Stimulated activated CD4-positive, alpha-beta T cell treated with anti-CD3 and anti-CD28 coated beads, Interleukin-1b, Interleukin-23, amount 100 ng/mL, for 1 hour (primary cell): ENCODE measurements around the gene RUNX1.

Experiments
- DNase-seq, 2 donors: peaks; one replicate each; pipeline ENCODE4 v3.0.0-alpha.2; 2020; ENCODE audit warnings: low read depth in 2 of 2

RUNX1 gene

DNA sequence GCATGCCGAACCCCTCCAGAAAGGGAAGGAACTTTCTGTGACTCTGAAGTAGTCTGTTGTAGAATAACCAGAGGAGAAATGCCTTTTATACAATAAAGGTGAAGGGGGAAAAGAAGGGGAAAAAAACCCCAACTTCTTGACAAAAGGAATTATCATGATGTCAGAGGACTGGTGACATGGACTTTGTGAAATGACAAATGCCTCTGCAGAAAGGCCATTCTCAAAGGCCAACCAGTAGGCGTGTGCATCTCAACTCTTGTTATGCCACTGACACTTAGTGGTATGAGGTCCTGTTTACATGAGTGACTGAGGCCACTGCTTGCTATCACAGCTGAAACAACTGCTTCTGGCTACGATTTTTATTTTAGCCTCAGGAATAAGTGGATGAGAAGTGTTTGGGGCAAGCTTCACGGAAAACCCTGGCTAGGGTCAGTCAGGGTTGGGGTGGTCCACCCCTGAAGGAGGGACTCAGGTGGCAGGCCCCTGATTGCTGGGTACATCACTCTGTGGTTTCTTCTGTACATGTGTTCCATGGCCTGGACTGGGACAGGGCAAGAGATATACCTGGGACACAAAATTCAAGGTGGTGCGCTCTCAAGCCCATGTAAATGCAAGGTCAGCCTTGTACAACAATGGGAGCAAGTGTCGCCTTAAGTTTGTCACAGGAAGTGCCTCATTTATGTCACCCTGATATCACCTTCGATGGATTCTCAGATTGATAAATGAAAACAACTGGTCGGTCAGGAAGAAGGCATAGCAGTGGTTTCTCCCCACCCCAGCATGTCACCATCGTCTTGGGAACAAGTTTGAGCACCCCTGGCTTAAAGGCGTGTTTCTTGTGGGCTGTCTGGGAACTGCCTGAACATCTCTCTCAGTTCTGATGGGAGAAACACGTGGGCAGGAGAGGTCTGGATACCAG lies 12.4 kb downstream of the RUNX1 start:
- DNase-seq: no peak

DNA sequence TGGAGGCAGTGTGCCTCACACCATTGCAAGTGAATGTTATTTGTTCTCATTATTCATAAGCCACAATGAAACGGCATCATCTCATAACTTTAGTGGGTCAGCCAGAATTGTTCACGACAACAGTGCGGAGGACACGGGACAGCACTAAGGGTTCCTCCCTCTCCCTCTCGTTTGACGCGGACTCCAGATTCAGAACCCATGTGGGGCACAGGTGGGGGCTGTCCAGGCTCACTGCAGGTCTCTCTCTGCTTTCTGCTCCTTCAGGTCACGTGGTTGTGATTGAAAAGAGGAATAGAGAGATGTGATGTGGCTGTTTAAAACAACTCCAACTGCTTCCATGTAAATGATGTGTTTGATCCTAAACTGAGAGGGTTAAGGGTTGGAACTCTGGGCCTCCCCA lies 13.5 kb downstream of the RUNX1 start:
- DNase-seq: no peak

DNA sequence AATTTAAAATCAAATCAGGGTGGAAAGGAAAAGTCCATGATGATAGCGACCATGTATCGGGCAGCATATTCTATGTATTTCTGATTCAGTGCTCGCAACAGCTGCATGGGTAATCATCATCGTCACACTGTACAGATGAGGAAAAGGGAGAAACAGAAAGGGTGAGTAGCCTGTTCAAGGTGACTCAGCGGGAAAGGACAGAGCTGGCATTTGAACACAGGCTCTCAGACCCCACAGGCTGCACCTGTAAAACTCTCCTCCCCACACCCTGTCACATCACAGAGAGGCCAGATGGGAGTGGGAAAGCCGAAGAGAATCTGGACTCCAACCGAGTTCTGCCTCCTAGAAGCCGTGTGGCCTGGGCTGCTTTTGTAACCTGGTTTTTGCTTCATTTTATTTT lies 14.0 kb downstream of the RUNX1 start:
- DNase-seq: no peak

DNA sequence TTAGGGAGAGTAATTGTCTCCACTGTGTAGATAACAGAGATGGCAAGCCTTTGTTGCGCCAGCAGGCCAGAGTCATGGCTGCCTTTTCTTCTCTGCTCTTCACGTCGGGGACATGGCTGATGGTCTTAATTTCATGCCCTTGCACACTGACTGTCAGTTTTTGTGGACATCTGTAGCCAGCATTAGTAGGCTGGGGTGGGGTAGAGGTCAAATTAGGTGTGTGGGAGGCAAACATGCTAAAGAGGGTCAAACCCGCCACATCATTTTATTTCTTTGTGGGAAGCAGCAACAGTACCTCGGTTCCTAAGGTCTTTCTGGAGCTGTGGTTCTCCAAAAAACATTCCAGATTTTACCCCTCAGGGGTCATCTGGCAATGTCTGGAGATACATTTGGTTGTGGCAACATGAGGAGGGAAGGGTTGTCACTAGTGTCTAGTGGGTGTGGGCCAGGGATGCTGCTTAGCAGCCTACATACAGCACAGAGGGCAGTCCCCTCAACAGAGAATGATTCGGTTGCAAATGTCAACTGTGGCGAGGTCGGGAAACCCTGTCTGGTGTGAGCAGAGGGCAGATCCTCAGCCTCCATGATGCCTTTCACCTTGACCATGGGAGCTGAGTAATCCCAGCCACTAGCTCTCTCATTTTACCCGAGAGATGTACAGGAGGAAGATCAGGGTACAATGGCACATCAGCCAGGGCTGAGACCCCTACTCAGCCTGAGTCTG lies 14.7 kb downstream of the RUNX1 start:
- no peak for DNase-seq

DNA sequence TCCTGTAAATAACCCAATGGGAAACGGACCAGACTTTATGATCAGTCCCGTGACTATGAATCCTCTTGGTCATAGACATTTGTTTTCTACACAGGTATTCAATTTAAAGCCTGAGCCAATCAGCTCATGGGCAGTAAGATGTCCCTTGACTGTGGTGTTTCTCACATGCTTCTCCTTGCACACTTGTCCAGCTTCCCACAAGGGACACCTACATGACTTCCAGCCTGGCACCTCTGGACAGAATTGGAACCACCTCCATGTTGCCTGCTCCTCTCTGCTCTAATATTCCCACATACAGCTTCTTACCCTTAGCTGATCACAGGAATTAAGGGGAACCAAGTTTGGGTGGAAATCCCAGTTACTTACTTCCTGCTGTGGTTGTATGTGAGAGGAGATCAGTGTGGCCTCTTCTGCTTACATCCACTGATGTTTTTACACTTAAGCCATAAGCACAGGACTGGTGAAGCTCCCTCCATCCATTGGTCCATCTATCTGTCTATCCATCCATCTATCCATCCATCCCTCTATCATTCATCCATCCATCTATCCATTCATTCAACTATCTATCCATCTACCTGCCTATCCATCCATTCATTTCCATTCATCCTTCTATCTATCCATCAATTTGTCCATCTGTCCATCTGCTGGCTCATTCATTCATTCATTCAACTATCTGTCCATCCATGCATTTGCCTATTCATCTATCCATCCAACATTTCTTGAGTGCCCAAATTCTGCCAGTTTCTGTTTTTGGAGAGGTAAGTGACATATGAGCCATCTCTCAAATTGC lies 16.4 kb downstream of the RUNX1 start:
- DNase-seq: no peak

DNA sequence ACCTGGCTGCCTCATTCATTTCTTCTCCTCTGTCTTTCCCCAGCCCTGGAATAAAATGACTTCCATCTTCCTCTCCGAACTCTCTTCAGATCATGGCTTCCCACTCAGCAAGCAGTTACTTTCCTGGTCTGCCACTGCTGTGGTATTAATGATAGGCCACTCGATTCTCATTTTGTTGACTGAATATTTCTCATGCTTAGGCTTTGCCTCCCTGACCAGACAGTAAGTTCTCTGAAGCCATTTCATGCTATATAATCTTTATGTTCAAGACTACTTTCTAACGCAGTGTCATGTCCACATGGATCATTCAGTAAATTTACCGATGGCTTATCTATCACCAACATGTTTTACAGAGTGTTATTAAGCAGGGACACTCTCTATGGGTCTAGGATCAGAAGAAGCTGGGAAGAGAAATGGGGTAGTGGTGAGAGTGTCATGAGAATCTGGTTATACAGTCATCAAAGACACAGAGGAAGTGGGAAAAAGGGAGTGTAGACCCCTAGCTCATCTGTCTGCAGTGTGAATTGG lies 20.6 kb downstream of the RUNX1 start:
- no peak for DNase-seq

DNA sequence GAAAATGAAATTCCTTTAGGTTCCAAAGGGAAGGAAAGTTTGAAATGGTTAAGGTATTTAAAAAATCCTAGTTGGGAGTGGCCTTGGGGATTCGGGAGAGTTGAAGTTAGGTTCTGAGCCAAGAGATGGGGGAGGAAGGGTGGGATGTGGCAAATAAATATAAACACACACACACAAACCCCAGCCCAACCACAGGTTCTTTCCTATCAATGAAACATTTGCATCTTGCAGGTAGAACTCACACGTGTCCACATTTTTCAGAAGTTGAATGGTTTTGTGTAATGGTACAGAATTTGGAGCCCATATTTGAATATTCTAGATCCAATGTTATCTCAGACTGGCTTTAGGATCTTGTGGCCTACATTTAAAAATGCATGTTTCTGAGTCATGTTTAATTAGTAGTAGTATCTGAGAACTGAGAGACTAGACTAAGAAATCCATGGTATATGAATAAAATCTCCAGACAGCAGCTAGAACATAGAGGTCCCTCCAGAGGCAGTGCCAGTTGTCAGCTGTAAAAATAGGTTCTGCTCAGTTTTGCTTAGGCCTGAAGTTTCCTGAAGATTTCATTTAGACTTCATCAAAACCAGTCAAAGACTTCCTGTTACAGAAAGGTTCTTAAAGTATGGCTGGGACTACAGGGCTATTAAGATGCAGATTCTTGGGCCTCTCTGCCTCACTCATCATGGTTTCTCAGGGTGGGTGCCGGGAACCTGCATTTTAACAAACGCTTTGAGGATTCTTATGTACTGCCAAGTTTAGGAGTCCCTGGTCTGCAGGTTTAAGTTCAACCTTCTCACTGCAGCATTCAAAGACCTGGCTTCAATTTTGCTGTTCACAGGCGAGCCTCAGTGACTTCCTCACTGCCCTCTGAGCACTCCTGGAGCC lies 21.3 kb downstream of the RUNX1 start:
- no peak for DNase-seq

DNA sequence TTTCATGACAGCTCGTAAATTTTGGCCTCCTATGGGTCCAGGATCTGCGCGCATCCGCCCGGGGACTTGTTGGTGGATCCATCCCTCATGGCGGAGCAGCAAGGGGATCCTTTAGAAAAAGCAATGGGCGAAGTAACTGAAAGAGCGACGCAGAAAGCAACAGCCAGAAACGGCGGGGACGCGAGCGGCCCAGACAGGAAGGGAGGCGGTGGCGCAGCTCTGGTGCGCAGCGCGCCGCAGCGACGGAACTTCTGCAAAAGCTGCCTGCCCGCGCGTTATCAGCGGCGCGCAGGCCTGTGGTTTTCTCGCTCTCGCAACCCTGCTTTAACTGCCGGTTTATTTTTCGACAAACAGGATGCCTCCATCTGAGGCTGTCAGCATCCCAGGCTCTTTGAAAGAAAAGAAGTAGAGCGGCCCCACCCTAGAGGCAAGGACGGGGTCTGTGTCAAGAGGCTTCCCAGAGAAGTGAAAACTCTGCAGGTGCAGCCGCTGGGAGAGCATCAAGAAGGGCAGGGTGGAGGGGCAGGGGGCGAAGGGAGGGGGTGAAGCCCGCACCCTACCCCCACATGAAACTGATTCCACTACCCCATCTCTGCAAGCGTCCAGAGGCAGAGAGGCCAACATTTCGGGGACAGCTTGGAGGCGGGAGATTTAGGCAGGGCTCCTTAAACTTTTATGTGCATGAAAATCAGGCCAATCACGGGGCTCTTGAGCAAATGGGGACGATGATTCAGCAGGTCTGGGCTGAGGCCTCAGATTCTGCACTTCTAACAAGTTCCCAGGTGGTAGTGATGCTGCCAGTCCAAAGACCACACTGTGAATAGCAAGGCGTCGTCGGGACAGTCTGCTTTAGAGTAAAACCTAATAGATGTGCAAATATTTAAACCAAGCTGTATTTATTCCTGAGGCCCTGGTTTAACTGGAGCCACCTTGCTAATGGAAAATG lies 22.2 kb downstream of the RUNX1 start:
- DNase-seq: peak; percentile 47 to 67

DNA sequence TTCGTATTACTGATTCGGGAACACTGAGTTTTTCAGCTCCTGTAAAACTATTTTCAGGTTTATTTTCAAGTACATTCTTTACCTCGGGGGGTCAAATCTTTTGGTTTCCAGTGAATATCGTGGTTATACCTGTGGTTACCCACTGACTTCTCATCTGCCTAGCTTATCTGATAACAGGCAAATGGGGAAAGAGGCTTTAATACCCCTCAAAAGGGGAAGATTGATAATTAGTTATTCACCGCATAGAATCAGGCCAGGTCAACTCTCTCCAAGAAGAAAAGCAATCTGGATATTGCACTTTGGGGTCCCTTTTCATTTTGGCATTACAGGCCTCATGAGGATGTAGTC lies 23.0 kb downstream of the RUNX1 start:
- no peak for DNase-seq

DNA sequence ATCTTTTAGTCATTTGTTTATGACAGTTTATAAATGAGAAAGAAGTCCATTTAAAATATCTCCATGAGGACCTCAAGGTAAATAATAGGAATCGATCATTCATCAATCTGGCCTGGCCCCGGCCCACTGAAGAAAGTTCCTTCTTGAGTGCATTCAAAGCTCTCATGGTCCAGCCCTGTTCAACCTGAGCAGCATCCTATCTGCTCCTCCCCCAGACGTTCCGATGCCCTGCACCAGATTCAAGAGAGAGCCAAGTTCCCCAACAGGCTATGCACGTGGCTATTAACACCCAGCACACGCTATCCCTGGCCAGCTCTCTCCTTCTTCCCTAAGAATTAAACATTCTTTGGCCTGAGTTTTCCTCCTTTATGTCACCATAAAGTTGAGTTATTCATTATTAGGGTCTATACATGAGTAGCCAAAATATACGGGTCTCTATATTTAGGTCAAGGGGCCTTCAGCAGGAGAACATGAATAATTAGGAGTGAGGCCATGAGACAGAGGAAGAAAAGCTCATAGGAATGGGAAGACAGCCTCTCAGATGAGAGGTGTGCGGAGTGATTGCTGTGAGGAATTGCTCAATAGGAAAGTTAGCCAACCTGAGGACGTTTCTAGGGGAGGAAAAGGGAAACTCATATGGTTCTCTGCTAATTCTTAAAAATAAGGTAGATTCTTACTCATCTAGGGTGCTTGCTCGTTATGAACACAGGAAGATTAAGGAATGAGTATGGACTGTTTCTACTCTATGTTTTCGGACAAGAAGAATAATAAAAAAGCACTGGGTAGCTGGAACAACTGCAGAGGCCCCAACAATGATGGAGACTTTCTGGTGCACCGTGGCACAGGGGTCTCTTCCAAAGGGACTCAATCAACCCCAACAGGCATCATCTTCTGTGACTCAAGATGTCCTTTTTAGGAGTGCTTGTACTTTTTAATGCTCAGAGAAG lies 23.6 kb downstream of the RUNX1 start:
- DNase-seq: no peak

DNA sequence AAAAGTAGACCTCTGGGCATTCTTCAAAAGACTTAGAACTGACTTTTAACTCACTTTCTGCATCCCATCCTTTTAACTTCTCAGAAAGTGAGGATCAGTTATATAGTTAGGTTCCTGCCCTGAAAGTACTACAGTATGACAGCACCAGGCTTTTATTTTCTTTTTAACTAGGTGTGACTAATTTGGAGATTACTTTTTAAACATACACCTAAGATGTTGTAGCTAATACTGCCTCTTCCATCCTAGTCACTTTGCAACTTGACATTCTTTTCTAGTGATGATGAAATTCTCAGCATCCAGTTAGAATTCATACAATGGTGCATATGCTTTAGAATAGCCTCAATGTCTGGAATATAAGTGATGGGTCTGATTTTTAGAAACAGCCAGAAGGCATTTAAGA lies 24.6 kb downstream of the RUNX1 start:
- DNase-seq: no peak

DNA sequence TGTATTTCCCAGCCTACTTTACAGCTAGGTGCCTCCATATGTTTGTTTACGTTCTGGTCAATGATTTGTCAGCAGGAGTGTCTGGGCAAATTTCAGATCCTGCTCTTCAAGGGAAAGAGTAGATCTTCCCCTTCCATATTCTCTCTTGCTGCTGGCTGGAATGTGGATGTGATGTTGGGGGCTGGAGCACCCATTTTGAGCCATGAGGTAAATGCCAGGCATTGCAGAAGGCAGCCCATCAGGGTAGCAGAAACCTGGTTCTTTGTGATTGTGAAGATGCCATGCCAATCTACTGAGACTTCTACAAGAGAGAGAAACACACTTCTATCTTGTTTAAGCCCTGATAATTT lies 25.1 kb downstream of the RUNX1 start:
- no peak for DNase-seq

DNA sequence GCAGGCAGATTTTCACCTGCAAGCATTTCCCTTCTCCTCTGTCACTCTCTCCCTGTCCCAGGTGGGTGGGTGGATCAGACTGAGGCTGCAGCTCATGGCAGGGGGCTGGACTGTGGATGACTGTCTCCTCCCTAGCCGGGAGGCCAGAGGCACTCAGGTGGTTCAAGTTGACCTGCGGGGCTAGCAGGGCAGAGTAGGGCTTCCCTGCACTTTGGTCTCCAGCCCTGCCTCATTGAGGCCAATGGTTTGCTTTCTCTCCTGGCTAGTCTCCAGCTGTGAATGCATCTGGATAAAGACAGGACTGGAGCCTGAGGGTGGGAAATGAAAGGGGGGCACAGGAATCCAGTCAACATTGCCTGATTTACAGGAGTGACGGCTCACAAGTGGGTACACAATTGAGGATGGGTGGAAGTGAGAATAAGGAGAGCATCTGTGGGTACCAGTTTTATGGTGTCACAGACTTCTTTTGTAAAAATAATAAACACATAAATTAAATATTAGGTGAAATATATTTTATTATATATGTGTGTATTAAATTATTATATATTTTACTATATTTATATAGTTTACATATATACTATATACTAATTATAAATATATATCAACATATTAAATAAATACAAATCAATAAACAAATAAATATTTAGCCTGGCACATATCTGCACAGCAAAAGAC lies 25.6 kb downstream of the RUNX1 start:
- no peak for DNase-seq

DNA sequence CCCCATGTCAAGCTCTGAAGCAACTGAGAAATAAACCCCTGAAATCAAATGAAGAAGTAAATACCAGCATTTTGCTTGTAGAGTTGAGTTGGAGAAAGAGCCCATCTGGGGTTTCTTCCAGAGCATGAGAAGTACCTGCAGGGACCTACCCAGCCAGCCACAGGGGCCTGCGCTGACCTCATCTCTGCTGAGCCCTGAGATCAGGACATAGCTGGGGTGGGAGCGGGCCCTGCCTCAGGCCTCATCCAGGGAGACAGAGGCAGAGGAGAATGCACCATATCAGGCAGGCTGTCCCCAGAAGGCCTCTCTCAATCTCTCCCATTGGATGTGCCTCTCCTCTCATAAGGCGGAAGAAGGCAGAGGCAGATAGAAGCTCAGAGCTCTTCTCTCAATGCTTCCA lies 27.6 kb downstream of the RUNX1 start:
- no peak for DNase-seq

DNA sequence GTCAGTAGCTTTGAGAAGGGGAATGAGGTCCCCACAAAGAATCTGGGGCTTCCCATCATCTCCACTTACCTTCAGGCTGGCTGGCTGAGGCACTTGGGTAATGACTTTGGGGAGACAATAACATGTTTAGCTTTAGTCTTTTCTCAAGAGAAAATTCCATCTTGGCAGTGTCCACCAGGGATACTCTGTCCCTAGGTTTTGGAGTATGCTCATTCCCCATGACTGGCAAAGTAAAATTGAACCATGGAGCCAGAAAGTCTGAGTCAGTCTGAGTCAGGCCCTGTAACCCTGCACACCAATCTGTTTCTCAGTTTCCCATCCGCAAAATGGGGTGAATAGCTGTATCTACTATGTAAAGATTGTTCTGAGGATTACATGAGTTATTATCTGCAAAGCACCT lies 28.2 kb downstream of the RUNX1 start:
- DNase-seq: no peak

DNA sequence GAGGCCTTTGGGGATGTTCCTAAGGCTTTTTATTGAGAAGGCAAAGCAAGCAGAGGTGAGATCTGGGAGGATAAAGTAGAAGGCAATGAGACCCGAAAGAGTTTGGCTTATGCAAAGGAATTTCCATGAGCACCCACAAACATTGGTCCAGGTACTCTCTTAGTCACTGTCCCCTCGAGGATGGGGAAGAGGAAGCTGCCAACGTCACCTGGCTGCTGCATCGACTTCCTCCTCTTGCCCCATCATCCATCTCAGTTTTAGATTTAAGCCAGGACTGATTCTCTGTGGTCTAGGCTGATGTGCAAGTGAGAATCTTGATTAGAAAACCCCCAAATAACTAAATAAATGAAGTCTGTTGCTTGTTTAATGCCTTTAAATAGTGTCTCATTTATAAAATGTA lies 28.7 kb downstream of the RUNX1 start:
- DNase-seq: no peak

DNA sequence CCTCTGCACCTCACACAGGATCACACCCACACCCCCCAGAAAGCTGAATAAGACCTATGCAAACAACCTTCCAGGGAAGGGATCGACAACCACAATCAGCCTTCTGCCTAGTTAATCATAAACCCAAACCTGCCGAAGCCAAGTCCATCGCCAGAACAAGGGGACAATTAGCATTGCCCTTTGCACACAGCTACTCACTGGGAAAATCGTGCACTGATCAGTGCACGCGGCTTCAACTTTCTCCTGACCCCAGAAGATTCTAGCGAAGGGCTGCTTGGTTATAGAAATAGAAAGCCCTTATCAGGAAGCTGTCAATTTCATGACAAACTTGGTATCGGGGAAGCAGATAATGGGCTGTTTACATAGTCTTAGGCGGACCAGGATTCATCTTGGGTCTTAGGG lies 29.5 kb downstream of the RUNX1 start:
- no peak for DNase-seq

DNA sequence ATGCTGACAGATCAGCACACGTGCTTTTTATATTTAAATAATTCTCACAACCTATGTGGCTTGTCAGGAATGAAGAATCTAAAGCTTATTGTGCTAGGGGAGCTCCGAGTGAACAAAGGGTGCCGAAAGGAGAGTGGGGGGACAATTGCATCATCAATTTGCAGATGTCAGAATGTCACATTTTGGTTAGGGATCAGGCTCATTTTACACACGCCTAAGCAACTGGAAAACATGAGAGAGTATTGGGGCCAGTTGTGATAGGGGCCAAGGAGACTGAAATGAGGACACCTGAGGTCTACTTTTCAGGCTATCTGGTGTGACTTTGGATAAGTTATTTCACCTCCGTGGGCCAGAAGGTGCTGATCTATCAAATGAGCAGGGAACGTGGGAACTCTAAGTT lies 31.8 kb downstream of the RUNX1 start:
- DNase-seq: no peak
